GM12801 (cell line): ENCODE data around the gene ENOX2.

ENCODE experiments used
- CTCF ChIP-seq: IDR thresholded peaks from one replicate; pipeline ENCODE4 v1.5.1; 2011; ENCODE audit warnings: control low read depth; ENCODE audit not compliant: insufficient read length; ENCODE audit errors: extremely low read depth

Gene ENOX2

GRCh38 chrX:130700629-130701028 is 202.4 kb downstream of the ENOX2 start:
- no peak for TF ChIP-seq CTCF

DNA sequence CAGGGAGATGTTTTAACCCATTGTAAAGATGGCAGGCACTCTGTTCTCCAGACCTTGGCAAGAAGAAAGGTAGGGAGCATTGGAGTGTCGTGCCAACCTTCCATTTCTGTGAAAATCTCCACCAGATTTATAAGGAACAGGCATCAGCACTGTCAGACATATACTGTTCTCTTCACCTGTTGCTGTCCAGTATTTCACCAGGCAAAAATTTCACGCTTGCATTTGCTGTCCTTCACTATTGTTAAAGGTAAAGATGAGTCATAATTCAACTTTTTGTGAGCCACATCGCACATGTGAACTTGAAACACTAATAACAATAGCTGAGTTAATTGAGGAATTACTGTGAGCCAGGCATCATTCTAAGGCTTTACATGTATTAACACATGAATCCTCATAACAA is 203.4 kb downstream of the ENOX2 start:
- TF ChIP-seq CTCF = no peak

DNA sequence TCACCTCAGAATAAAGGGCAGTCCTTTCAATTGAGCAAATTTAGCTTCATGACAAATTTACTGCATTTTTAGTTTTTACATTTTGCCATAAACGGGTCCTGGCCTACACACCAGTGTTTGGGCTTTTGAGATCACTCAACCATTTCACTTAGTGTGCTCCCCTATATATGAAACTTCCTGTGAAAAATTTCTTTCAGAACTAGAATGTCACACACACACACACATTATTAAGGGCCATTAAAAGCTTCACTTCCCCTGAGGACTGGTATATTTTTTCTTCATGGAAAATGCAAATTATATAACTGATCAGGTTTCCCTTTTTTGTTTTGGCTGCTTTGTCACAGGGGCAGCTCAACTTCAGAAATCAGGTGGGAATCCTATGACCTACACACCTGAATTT is 206.5 kb downstream of the ENOX2 start:
- no peak for TF ChIP-seq CTCF

GRCh38 chrX:130695931-130696330 is 207.1 kb downstream of the ENOX2 start:
- no peak for TF ChIP-seq CTCF

DNA sequence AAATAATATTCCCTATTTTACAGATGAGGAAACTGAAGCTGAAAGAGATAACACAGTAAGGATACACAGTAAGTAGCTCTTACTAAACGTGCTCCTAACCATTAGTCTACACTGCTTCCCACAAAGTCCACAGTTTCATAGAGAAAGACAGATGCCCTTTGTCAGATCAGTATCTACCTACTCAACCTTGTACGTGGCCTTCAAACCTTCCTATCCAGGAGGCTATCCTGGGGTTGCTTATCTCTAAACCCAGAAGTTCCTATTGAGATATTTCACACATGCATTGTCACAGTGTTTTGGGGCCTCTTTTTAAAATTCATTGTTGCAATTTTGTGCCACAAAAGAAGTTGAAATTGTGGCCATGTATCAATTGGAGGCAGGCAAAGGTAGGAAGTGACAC is 208.0 kb downstream of the ENOX2 start:
- no peak for TF ChIP-seq CTCF

DNA sequence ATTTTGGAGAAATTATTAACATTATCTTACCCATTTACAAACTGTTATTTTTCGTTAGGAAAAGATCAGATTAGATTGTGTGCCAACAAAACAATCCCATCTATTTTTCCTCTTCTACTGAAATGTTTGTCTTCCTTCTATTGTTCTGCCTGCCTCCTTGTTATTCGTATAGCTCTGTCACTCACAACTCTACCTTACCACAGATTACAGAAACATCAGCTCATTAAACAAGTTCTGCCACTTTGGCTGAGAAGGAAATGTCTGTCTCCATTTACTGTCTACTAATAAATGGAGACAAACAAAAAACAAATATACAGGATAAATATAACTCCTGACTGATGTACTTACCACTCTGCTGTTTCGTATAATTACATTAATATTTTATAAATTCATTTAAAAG is 211.4 kb downstream of the ENOX2 start:
- no peak for TF ChIP-seq CTCF

DNA sequence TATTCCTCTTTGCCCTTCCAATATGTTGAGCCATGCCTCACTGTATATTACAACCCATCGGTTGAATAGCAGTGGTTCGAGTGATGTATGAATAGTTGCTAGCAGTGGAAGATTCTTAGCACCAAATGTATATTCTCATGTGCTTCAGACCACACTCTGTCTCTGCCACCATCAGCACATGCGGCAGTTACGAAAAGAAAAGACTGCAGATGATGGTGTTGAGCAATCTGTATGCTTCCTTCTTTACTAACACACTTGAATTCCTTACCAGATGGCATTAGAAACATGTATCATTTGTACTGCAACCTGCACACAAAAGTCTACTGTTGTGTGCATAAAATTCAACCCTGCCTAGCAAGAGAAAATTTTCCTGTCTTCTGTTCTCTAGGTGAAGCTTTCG is 214.6 kb downstream of the ENOX2 start:
- no peak for TF ChIP-seq CTCF

DNA sequence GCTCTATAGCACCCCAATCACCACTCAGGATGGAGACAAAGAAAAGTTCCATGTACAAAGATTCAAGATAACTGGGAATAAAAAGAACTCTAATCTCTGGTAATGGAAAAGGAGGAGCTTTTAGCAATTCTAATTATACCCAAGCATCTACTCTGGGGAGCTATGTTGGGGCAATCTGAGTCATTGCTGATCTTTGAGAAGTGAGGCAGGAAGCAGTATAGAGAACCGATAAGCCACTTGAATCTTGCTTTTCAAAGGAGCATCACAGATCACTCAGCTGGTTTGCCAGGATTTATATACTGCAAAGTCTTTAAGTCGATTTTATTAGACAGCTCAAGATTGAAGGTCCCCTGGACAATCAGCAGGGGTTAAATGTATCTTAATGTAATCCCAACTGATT is 220.0 kb downstream of the ENOX2 start:
- no peak for TF ChIP-seq CTCF
